Omental fat pad (tissue), 4 donors: ENCODE data around the gene ERI3. TPM values are rescaled to one million over a fixed set of nuclear protein-coding genes. Genes with fewer than 3 reads are reported as not detected.

Experiments
- ATAC-seq: fragments of 150-250 bp; one replicate; pipeline ENCODE4 v1.9.1; 2016; ENCODE audit warnings: mild to moderate bottlenecking, moderate library complexity; ENCODE audit not compliant: low FRiP score
- DNase-seq: peaks from one replicate; pipeline ENCODE4 v3.0.0-alpha.2; 2019; ENCODE audit warnings: low spot score
- CTCF ChIP-seq, 3 donors: fragments of 450-650 bp; IDR thresholded peaks; one replicate each; pipeline ENCODE4 v1.5.1; 2016 to 2017; ENCODE audit warnings: antibody characterized with exemption in 3 of 3, mild to moderate bottlenecking in 3 of 3, moderate library complexity in 2 of 3
- total RNA-seq, 4 donors: library from RNA; depleted of rRNA; stranded (reverse); fragments of >200 nt; gene quantifications; one replicate each; pipeline ENCODE4 v1.1.0, GENCODE V29; 2016

The ERI3 gene
- total RNA-seq, 4 donors from 2014 or later: 27.6 to 36.3 (median 31.2) TPM

GRCh38 chr1:44268054-44268453 is 87.0 kb downstream of the ERI3 start:
- no peak for ATAC-seq

GRCh38 chr1:44267438-44267837 is 87.6 kb downstream of the ERI3 start:
- ATAC-seq (no peak), DNase-seq (no peak)
- no peak for TF ChIP-seq CTCF (IDR thresholded peaks at IDR 0.05)

More at GRCh38 chr1:44268054-44268453, 87.0 kb downstream of the ERI3 start:
- no peak for TF ChIP-seq CTCF (IDR thresholded peaks at IDR 0.05)
- no peak for DNase-seq

- DNase-seq (no peak), ATAC-seq (no peak)
- no peak for TF ChIP-seq CTCF (IDR thresholded peaks at IDR 0.05)
These were observed 88.4 kb downstream of the ERI3 start for GRCh38 chr1:44266400-44267344.

GRCh38 chr1:44265656-44266358 is 89.2 kb downstream of the ERI3 start:
- no peak for TF ChIP-seq CTCF (IDR thresholded peaks at IDR 0.05)
- no peak for ATAC-seq
- DNase-seq: no peak

- ATAC-seq (no peak), DNase-seq (no peak)
- TF ChIP-seq CTCF (IDR thresholded peaks at IDR 0.05): no peak
These were observed 90.6 kb downstream of the ERI3 start for GRCh38 chr1:44264451-44264771.

- no peak for TF ChIP-seq CTCF (IDR thresholded peaks at IDR 0.05)
- ATAC-seq (no peak), DNase-seq (no peak)
These were observed 91.2 kb downstream of the ERI3 start for GRCh38 chr1:44263568-44264450.
